ENCODE data around the gene NEIL1.
A peak's percentile ranks its signal among the peaks of the same experiment; 100 is the strongest.
"Not testable (repeated sequence)": the region's sequence is repeated elsewhere in the genome, so short reads cannot be mapped to it uniquely, and the experiment has no call there.

Gene NEIL1

DNA sequence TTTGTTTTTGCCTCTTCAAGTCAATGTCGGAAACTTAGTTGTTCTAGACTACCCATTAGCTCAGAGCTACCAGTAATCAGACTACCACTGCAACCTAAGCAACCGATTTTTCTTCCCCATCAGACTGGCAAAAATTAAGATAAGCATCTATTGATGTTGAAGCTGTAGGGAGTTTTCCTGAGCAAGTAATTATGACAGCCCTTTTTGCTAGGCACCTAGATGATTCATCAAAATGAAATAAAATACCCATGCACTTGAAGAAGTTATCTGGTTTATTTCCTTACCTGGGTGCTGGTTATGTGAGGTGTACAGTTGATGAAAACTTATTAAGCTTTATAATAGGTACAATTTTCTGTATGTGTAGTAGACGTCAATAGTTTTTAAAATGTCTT is 11.5 kb upstream of the NEIL1 start:
- no peak for DNase-seq

DNA sequence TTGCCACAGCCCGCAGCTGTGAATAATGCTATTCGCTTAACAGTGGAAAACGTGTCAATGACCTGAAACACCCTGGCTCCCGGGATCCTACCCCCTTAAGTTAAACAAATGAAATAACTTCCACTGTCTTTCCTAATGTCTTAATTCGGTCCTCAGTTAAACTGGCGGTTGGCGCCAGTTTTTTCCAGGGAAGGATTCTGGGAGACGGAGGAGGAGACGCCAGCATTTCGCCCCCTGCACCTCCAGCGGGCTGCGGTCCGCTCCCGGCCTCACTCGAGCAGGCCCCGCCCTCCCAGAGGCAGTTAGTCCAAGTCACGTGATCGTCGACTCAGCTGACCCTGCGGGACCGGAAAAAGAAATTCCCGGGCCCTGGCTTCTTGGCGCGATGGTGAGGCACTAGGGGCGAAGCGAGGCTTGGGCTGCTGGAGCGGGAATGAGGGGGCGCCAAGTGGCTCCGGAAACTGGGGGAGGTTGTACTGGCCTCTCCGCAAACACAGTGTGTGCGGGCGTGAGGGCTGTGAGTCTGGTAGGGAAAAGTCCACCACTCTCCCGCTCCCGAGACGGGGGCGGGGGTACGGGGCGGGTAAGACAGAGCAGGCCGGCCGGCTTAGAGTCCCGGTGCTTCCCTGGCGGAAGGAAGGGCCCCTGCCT is 11.0 kb upstream of the NEIL1 start, which contains the start of gene COMMD4:
TSS of gene COMMD4 (plus strand) at position 359 of the 651 bp plus-strand sequence. CDS start at position 386, 27 bp downstream.
- peak; percentile 97 for DNase-seq

DNA sequence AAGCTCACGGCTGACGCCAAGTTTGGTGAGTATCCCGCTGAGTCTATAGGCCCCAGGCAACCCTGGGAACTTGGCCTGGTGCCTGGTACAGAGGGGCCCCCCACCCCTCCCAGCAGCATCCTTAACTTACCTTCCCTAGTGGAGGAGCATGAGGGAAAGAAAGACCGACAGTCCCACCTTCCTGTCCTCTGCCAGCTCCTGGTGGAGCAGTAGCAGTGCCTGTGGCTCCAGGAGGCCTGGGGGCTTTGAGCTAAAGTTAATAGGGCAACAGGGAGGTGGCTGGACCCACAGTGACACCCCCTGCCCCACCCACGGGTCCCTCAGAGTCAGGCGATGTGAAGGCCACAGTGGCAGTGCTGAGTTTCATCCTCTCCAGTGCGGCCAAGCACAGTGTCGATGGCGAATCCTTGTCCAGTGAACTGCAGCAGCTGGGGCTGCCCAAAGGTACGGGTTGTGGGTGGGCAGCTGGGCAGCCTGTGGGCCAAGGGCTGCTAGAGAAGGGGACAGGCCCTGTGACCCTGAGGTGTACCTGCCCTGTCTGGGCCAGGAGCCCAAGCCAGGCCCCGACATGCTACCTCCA is 8.1 kb upstream of the NEIL1 start:
- DNase-seq = no peak

DNA sequence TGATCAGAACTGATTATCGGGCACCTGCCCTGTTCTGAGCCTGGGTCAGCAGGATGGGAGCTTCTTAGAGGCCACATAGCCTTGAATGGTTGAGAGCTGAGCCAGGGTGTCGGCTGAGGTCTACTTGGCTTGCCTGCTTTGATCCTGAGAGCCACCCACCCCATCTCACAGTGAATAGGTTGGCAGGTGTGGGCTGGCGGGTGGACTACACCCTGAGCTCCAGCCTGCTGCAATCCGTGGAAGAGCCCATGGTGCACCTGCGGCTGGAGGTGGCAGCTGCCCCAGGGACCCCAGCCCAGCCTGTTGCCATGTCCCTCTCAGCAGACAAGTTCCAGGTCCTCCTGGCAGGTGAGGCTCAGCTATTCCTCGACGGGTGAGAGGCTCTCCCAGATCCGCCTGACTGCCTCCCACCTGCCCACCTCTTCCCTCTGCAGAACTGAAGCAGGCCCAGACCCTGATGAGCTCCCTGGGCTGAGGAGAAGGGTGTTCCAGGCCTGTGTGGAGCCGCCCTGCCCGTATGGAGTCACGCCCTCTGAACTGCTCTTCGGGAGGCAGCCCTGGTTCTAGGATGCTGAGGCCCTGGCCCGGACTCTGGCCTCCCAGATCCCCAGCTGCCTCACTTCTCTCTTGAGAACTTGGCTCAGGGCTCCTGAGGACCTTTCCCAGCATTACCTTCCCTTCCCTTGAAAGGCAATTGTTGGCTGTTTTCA is 7.2 kb upstream of the NEIL1 start:
- DNase-seq = no peak

DNA sequence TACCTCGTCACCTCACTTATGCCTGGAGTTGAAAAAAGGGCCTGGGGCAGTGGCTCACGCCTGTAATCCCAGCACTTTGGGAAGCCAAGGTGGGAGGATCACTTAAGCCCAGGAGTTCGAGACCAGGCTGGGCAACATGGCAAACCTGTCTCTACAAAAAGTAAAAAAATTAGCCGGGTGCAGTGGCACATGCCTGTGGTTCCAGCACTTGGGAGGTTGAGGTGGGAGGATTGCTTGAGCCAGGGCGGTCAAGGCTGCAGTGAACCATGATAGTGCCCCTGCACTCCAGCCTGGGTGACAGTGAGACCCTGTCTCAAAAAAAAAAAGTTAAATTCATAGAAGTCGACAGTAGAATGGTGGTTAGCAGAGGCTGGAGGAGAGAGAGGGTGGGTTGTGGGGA is 4.6 kb upstream of the NEIL1 start:
- DNase-seq = no peak

DNA sequence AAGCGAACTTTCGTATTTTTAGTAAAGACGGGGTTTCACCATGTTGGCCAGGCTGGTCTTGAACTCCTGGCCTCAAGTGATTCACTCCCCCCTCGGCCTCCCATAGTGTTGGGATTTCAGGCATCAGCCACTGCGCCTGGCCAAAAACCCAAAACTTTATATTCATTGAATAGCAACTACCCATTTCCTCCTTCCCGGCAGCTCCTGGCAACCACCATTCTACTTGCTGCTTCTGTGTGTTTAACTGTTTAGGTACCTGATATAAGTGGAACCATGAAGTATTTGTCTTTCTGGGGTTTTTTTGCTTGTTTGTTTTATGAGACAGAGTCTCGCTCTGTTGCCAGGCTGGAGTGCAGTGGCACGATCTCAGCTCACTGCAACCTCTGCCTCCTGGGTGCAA is 2.9 kb upstream of the NEIL1 start:
- DNase-seq = not testable (repeated sequence)

DNA sequence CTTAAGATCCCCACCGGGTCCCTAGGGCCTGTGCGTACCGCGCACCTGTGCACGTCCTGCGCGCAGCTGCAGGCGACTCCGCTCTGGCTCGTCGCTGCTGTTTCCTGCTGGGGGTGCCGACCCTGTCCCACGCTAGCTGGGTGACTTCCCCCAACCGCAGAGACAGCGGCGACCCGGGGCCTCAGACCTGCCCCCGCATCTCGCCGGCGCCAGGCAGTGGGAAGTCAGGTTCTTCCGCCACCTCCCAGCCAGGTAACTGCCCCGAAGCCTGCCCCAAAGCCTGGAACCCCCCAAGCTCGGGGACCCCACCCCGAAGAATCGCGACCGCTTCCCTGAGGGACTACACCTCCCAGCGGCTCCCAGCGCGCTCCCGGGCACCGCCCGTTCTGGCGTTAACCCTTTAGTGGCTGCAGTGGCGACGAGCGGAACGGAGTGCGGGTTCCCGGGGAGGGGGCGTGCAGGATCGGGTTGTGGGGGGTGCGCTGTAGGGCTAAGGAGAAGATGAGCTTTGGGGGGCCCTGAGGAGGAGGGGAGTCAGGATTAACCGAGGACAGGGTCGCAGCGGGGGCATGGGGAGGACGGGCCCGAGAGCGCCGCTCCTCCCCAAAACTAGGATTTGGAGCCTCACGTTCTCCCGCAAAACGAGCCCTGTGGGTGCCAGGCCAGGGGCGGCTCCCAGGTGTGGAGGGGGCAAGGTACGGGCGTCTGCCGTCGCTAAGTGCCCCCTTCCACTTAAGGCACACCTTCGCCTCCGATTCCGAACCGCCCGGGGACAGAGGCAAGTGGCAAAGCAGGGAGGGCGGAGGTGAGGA is 589 bp downstream of the NEIL1 start:
- DNase-seq = peak; percentile 75

DNA sequence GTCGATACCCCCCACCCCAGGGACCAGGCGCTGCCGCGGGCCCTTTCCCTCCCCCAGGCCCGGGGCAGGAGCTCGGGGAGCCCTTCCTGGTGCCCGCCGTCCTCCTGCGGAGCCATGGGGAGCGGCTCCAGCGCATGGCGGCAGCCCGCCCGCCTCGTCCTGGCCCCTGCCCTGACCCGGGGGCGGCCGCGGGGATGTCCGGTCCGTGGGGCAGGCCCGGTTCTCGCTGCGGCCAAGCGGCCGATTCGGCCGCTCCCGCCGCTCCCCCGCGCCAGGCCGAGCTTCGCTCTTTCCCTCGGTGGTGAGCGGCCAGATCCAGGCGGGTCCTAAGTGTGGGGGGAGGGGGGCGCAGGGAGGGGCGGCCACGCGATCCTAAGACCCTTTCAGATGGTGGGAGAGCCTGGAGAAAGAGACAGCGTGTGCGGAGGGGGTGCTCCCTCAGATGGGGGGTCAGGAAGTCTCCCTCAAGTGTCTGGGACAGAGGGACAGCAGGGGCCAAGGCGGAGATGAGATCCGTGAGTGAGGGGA is 1.3 kb downstream of the NEIL1 start:
- DNase-seq = no peak

DNA sequence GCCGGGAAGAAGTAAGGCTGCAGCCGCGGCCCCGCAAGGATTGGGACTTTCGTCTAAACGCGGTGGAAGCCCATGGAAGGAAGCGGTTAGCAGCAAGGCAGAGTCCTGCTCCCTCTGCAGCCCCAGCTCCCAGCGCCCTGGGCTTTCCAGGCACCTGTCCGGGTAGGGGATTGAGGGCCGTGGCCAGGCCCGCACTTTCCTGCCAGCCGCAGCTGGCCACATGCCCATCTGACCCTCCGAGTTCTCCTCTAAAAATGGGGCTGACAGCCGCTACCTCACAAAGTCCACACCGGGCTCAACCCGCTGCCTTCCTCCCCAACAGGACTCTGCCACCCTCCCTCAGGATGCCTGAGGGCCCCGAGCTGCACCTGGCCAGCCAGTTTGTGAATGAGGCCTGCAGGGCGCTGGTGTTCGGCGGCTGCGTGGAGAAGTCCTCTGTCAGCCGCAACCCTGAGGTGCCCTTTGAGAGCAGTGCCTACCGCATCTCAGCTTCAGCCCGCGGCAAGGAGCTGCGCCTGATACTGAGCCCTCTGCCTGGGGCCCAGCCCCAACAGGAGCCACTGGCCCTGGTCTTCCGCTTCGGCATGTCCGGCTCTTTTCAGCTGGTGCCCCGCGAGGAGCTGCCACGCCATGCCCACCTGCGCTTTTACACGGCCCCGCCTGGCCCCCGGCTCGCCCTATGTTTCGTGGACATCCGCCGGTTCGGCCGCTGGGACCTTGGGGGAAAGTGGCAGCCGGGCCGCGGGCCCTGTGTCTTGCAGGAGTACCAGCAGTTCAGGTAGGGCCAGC is 1.9 kb downstream of the NEIL1 start:
- no peak for DNase-seq

DNA sequence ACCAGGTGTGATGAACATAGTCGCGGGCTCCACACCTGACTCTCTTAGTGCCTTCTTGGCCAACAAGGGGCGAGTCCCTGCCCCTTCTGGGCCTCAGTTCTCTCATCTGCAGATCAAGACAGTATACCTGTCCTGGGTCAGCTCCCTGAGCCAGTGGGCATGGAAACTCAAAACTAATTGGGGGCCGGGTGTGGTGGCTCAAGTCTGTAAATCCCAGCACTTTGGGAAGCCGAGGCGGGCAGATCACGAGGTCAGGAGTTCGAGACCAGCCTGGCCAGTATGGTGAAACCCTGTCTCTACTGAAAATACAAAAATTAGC is 2.5 kb downstream of the NEIL1 start:
- not testable (repeated sequence) for DNase-seq

DNA sequence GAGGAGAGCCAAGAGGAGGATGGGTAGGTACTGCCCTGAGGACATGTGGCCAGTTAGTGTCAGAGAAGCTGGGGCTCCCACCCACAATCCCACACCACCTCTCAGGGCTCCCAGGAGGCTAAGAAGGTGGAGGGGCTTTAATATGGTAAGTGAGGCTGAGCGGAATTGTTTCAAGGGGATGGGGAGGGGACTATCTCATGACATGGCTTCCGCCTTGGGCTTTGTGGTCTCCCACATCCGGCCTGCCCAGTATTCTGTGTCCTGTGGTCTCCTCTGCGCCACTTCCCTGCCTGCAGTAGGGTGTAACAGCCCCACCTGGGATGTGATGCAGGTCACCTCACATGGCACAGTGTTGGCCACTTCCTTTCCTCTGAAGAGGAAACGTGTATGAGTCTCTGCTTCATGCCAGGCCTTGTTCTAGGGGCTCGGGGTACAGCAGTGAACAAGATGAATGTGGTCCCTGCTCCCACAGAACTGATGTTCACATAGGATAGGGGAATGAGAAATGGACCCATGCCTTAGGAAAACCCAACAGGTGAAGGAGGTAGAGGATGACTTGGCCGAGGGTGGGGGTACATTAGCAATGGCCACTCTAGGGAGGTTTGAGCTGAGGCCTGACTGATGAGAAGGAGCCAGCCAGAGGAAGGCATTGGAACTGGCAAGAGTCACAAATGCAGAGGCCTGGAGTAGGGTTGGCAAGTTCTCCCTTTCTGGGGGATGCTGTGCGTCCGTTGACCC is 3.2 kb downstream of the NEIL1 start:
- DNase-seq = no peak

DNA sequence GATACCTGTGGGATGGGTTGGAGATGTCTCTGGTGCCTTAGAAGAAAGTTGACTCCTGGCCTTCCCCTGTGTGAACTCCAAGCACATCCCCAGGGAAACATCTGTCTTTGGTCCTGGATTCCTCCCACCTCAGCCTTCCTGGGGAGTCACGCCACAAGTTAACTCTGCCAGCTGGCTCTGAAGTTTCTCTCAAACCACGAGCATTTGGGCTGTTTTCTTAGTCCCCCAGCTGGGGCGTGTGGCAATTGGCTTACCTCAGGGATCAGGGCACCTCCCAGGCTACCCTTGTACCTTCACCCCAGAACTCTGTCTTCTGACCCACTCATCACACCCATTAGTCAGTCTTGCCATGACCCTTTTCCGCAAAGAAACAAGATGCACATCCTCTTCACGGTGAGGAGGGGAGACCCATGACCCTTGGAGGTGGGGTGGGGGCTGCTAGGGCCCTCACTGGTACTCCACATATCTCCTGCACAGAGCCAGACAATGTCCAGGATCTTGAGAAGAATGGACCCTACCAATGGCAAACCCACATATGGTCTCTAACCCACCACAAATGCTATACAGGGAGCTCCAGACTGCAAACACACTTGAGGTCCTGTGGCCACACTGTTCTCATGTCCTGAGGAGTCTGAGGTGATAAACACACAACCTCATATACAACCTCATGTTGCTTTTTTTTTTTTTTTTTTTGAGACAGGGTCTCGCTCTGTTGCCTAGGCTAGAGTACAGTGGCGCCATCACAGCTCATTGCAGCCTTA is 3.9 kb downstream of the NEIL1 start:
- DNase-seq = no peak

DNA sequence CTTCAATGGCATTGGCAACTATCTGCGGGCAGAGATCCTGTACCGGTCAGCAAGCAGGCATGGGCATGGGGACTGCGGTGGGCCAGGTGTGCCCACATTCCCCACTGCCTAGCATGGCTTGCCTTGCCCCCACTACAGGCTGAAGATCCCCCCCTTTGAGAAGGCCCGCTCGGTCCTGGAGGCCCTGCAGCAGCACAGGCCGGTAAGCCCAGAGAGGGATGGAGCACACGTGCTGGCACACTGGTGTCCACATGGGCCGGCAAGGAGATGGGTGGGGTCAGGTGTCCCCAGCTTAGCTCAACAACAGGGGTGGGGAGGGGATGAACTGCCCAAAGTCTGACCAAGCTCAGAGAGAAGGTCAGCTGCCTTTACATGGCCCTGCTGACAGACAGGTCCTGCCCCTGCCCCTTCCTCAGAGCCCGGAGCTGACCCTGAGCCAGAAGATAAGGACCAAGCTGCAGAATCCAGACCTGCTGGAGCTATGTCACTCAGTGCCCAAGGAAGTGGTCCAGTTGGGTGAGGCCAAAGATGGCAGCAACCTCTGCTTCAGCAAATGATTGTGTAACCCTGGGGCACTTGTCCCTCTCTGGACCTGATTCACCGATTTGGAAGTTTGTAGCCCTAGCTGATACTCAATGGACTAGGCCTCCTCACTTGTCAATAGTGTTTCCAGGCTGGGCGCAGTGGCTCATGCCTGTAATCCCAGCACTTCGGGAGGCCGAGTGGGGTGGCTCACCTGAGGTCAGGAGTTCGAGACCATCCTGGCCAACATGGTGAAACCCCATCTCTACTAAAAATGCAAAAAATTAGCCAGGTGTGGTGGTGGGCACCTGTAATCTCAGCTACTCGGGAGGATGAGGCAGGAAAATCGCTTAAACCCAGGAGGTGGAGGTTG is 5.6 kb downstream of the NEIL1 start:
- DNase-seq = no peak

DNA sequence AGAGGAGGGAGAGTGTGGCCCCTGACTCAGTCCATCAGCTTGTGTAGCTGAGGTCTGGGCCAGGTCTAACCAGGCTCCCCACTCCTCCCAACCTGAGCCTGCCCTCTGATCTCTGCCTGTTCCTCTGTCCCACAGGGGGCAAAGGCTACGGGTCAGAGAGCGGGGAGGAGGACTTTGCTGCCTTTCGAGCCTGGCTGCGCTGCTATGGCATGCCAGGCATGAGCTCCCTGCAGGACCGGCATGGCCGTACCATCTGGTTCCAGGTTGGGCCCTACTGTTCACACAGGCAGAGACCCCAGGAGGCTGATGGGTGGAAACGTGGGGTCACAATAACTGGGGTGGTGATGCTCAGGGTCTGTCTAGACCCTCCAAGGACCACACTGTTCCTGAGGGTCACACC is 6.8 kb downstream of the NEIL1 start:
- DNase-seq = no peak

DNA sequence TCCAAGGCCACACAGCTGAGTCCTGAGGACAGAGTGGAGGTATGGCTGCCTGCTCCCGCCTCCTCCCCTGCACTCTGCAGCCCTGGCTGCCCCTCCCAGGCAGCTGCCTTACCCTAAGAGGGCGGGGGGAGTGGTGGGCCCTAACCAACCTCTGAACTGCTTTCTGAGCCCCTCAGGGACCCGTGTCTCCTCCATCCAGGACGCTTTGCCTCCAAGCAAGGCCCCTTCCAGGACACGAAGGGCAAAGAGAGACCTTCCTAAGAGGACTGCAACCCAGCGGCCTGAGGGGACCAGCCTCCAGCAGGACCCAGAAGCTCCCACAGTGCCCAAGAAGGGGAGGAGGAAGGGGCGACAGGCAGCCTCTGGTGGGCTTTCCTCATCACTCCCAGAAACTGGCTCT is 7.6 kb downstream of the NEIL1 start:
- DNase-seq = no peak

DNA sequence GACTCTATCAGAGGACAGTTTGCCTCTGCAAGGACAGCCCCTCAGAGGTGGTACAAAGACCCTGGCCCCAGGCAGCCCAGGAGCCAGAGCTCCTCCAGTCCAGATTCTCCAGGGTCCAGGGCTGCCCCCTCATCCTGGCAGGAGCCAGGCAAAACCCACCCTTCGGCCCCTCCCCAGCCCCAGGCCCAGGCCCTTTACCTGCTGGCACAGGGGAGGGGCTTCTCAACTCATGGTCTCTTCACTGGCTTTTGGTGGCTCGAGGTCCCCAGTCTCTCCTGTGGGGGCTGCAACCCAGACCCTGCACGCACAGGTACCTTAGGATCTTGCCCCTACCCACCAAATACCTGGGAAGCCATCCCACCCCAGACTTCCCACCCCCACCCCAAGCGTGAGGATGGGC is 8.5 kb downstream of the NEIL1 start:
- DNase-seq = no peak

DNA sequence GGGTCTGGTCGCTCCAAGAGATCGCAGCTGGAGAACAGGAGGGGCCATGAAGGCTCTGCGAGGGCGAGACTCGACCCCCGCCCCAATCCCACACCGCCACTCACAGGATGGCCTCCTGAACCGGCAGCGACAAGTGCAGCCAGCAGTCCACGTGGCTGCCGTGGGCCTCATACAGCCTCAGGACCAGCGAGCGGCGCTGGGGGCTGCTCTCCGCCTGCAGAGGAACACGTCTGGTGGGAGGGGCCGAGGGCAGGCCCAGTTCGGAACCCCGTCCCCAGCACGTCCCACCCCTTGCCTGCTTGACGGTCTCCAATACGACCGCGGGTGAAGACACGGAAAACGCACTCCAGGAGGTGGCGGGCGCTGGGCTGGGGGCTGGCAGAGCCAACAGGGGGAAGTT is 9.2 kb downstream of the NEIL1 start:
- no peak for DNase-seq

DNA sequence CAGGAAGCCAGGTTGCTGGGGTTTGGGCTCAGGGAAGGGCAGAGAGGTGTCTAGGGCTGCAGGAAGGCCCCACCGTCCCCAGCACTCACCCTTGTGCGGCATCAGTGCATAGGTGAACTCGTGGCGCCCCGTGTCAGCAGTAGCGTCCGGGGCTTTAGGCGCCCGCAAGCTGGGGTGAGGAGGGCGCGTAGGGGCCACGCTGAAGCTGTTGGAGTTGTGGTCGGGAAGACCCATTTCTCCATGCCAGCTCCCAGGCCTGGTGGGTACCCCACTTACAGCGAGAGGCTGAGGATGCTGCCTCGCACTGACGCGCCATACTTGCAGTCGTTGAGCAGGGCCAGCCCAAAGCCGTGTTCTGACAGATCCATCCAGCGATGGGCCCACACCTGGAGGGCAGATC is 9.7 kb downstream of the NEIL1 start:
- DNase-seq = no peak

DNA sequence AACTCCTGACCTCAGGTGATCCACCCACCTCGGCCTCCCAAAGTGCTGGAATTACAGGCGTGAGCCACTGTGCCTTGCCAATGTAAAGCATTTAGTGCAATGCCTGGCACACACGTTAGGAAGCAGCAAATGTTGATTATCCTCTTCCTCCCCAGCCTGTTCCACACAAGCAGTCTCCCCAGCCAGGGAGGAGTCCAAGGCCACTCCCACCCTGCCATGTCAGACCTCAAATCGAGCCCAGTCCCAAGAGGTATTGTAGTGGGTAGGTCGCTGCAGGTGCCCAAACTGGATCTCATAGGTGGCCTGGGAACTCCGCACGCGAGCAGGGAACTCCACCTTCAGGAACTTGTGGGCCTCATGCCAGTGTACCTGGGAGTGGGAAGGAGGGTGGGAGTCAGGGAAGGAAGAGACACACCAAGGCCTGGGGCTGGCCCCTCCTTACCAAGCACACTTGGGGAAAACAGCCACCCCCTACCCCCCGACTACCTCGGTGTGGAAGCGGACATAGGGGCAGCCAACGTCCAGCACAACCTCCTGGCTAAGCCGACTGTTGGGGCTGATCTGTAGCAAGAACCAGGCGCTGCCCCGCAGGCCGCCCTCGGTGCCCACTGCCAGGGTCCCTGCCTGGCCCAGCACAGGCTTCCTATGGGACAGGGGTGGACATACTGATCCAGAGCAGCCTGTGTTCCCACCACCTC is 11.3 kb downstream of the NEIL1 start:
- no peak for DNase-seq
